Left cardiac atrium (tissue), 4 donors: Measurements from ENCODE around the gene OR1G1. TPM values are rescaled to one million over a fixed set of nuclear protein-coding genes. Genes with fewer than 3 reads are reported as not detected.
"Not testable (repeated sequence)": the region's sequence is repeated elsewhere in the genome, so short reads cannot be mapped to it uniquely, and the experiment has no call there.

Experiments
- ATAC-seq, 2 donors: fragments of 200-7000 bp; cut with Tn5 transposase; one replicate each; pipeline ENCODE4 v1.9.1; 2020; ENCODE audit warnings: mild to moderate bottlenecking in 2 of 2, moderate library complexity in 2 of 2
- DNase-seq: peaks from one replicate; pipeline ENCODE4 v3.0.0-alpha.2; 2020
- intact Hi-C, 2 donors: fragments of 100-400 bp; cut with DNase I; formaldehyde crosslinking; loops; one replicate each; pipeline versions ENCODE4 v1.14.1 to v1.15.1; 2022 to 2023
- long read RNA-seq: library from polyadenylated mRNA; unstranded; transcript quantifications from one replicate; pipeline ENCODE4 v2.0.0, GENCODE V29; 2021
- total RNA-seq, 2 donors: library from RNA; stranded (reverse); fragmentation: NEBNext Ultra II Directional; extraction: Animal tissue kit (Norgen Biotek cat#: 25700); gene quantifications; one replicate each; pipeline ENCODE4 v1.2.1, GENCODE V29; 2021
- donor health status: DM: no; HTN: yes; CAD: no.
- donor health status: DM: no; HTN: yes; CAD: no; lungs with severe emphysema.
- donor health status: DM: yes; HTN: yes; CAD: no.
- donor health status: Dilated cardiomyopathy.

The OR1G1 gene
- not detected for total RNA-seq
- long read RNA-seq, result 0 reads

- ATAC-seq, result no peak
- no peak for DNase-seq
- intact Hi-C loops, result no loop called here
Observed at GRCh38 chr17:3127451-3127850, at the start of gene OR1G1. TSS of gene OR1G1 (minus strand) at chr17:3127551. CDS start at chr17:3127551, 0 bp downstream.

GRCh38 chr17:3167574-3167973, 40.2 kb upstream of the OR1G1 start:
- intact Hi-C loops, result no loop called here
- ATAC-seq (no peak), DNase-seq (no peak)

- intact Hi-C loops, result no loop called here
- ATAC-seq (no peak), DNase-seq (no peak)
Observed at GRCh38 chr17:3157218-3157617, 29.9 kb upstream of the OR1G1 start.

DNA sequence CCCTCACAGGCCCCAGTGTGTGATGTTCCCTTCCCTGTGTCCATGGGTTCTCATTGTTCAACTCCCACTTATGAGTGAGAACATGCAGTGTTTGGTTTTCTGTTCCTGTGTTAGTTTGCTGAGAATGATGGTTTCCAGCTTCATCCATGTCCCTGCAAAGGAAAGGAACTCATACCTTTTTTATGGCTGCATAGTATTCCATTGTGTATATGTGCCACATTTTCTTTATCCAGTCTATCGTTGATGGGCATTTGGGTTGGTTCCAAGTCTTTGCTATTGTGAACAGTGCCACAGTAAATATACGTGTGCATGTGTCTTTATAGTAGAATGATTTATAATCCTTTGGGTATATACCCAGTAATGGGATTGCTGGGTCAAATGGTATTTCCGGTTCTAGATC, 10.1 kb upstream of the OR1G1 start:
- not testable (repeated sequence) for DNase-seq

DNA sequence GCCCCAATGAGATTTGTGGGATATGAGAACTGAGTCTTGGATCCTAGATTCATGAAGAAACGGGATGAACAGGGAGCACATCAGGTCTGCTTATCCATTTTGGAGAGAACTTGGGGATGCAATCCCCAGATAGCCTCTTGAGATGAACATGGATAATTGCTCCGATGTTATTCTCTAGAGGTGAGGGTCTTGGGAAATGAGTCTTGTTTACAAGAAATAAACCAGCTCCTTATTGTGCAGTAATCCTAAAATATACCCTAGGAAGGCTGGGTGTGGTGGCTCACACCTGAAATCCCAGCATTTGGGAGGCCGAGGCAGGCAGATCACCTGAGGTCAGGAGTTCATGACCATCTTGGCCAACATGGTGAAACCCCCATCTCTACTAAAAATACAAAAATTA, 23.0 kb downstream of the OR1G1 start, which contains the start of gene OR1D2:
TSS of gene OR1D2 (minus strand) at position 101 of the 400 bp plus-strand sequence. CDS start 11,426 bp downstream, outside the sequence.
- intact Hi-C loops, result no loop called here
- DNase-seq (no peak), ATAC-seq (no peak)

More for the DNA sequence above, 10.1 kb upstream of the OR1G1 start:
- ATAC-seq, intact Hi-C loops: not testable (repeated sequence)

Other genes starting within 250 kb of the OR1G1 start
- gene OR1D5, start 63.9 kb downstream of the OR1G1 start, total RNA-seq, result not detected
- gene OR1D2, start 23.1 kb downstream of the OR1G1 start, total RNA-seq, result not detected
- not detected for gene OR1A2, start 70.0 kb upstream of the OR1G1 start, total RNA-seq
- not detected for gene OR1A1, start 80.1 kb upstream of the OR1G1 start, total RNA-seq
- gene OR3A1, start 170.8 kb upstream of the OR1G1 start, total RNA-seq, result under 1 TPM in 1 of 2 donors, not detected in 1; 0.12 TPM